Subcutaneous adipose tissue (tissue), 4 donors: ENCODE measurements around the gene TXLNA. TPM values are rescaled to one million over a fixed set of nuclear protein-coding genes. Genes with fewer than 3 reads are reported as not detected.

Experiments used
- CTCF ChIP-seq: fragments of 450-650 bp; IDR thresholded peaks from one replicate; pipeline ENCODE4 v1.5.1; 2016; ENCODE audit warnings: low read depth, mild to moderate bottlenecking, control low read depth, antibody characterized with exemption, moderate library complexity
- total RNA-seq, 4 donors: library from RNA; depleted of rRNA; stranded (reverse); fragments of >200 nt; gene quantifications; one replicate each; pipeline ENCODE4 v1.1.0, GENCODE V29; 2016

TXLNA gene
- total RNA-seq, 4 donors from 2014 or later = 28.4 to 40.5 (median 36.9) TPM

- no peak for TF ChIP-seq CTCF
Measured at GRCh38 chr1:32246888-32247273, 67.4 kb downstream of the TXLNA start, which contains the start of gene FAM167B. TSS of gene FAM167B (plus strand) at chr1:32247222. CDS start at chr1:32247422, 200 bp downstream.

GRCh38 chr1:32247452-32247851, 68.0 kb downstream of the TXLNA start:
- no peak for TF ChIP-seq CTCF

Other genes with a start within 250 kb of the TXLNA start
- gene PTP4A2, start 241.3 kb upstream of the TXLNA start, total RNA-seq = 100 to 1,000 TPM; 223 to 778 (median 268) TPM
- 10 to 100 TPM; 56.4 to 92.9 (median 63.2) TPM for gene KHDRBS1, start 165.8 kb upstream of the TXLNA start, total RNA-seq
- gene TMEM39B, start 106.7 kb upstream of the TXLNA start, total RNA-seq = 1 to 10 TPM; 1.8 to 6.8 (median 4.7) TPM
- 10 to 100 TPM; 31.4 to 41.6 (median 33.7) TPM for gene KPNA6, start 71.6 kb upstream of the TXLNA start, total RNA-seq
- gene CCDC28B, start 20.9 kb downstream of the TXLNA start, total RNA-seq = 1 to 10 TPM in 2 of 4 donors, under 1 TPM in 1, not detected in 1; 0.75 to 2.7 (median 2.2) TPM
- 1 to 10 TPM in 2 of 4 donors, under 1 TPM in 1, not detected in 1; 0.85 to 1.5 (median 1.1) TPM for gene IQCC, start 26.0 kb downstream of the TXLNA start, total RNA-seq
- not detected for gene DCDC2B, start 29.4 kb downstream of the TXLNA start, total RNA-seq
- 10 to 100 TPM in 1 of 4 donors, 1 to 10 TPM in 3; 7.0 to 18.6 (median 9.4) TPM for gene TMEM234, start 42.7 kb downstream of the TXLNA start, total RNA-seq
- gene EIF3I, start 42.7 kb downstream of the TXLNA start, total RNA-seq = 100 to 1,000 TPM; 137 to 166 (median 147) TPM
- gene FAM167B, start 67.5 kb downstream of the TXLNA start, total RNA-seq = 1 to 10 TPM in 2 of 4 donors, under 1 TPM in 2; 0.85 to 5.5 (median 1.1) TPM
- gene LCK, start 71.6 kb downstream of the TXLNA start, total RNA-seq = 1 to 10 TPM in 2 of 4 donors, under 1 TPM in 2; 0.38 to 3.6 (median 1.6) TPM
- 10 to 100 TPM; 28.6 to 35.0 (median 31.1) TPM for gene HDAC1, start 112.4 kb downstream of the TXLNA start, total RNA-seq
- 10 to 100 TPM in 1 of 4 donors, 1 to 10 TPM in 3; 4.2 to 10.3 (median 7.4) TPM for gene MARCKSL1, start 156.6 kb downstream of the TXLNA start, total RNA-seq
- 10 to 100 TPM in 1 of 4 donors, 1 to 10 TPM in 3; 2.0 to 19.2 (median 6.9) TPM for gene FAM229A, start 182.8 kb downstream of the TXLNA start, total RNA-seq
- gene TSSK3, start 182.9 kb downstream of the TXLNA start, total RNA-seq = 1 to 10 TPM in 2 of 4 donors, under 1 TPM in 1, not detected in 1; 0.51 to 2.9 (median 1.1) TPM
- 10 to 100 TPM; 49.4 to 92.1 (median 71.9) TPM for gene BSDC1, start 214.8 kb downstream of the TXLNA start, total RNA-seq